ENCODE results near the gene ACAD10. TPM values are rescaled to one million over a fixed set of nuclear protein-coding genes. Genes with fewer than 3 reads are reported as not detected.

ACAD10 gene
- total and polyA plus RNA-seq, 10 of the 15 experiments (the other 5 are each of a cell fraction or from before 2014, with no cell fraction given) = 2.9 to 21.9 (median 17.5) TPM

GRCh38 chr12:111643427-111643826, 42.4 kb upstream of the ACAD10 start (continued):
- TF ChIP-seq BCLAF1 (IDR thresholded peaks at IDR 0.05) (no peak), RB1 (IDR thresholded peaks at IDR 0.05; ENCODE audit: borderline replicate concordance) (no peak), MTA2 (IDR thresholded peaks at IDR 0.05; ENCODE audit: low read depth) (no peak), SUZ12 (IDR thresholded peaks at IDR 0.05; ENCODE audit: unreplicated experiment) (no peak), ZNF217 (IDR thresholded peaks at IDR 0.05) (no peak), PKNOX1 (IDR thresholded peaks at IDR 0.05) (no peak), ZNF384 (IDR thresholded peaks at IDR 0.05; ENCODE audit: borderline replicate concordance, low read depth, low read length) (no peak), POLR2AphosphoS5 (IDR thresholded peaks at IDR 0.05; ENCODE audit: low read length) (no peak), ZBTB4 (CRISPR knock-in tag; IDR thresholded peaks at IDR 0.05) (no peak)
